ENCODE measurements around the gene HSD17B11.

- no peak for TF ChIP-seq CTCF (optimal IDR thresholded peaks at IDR 0.05 in 1 of 3, IDR thresholded peaks at IDR 0.05 in 1 of 3, conservative IDR thresholded peaks at IDR 0.05 in 1 of 3; ENCODE audit: extremely low read depth in 1 of 3, insufficient read depth in 2 of 3, low read length in 3 of 3)
- no peak for TF ChIP-seq EZH2 (IDR thresholded peaks at IDR 0.05; ENCODE audit: low read length)
Measured at GRCh38 chr4:87365348-87365747, 25.6 kb downstream of the HSD17B11 start.
